B cell (primary cell): ENCODE results near the gene CFAP73. TPM values are rescaled to one million over a fixed set of nuclear protein-coding genes. Genes with fewer than 3 reads are reported as not detected.

ENCODE experiments used
- ATAC-seq: fragments of 200-7000 bp; cut with Tn5 transposase; one replicate; pipeline ENCODE4 v1.10.0; 2021; ENCODE audit warnings: low read depth, mild to moderate bottlenecking, moderate number of reproducible peaks, moderate library complexity
- CTCF ChIA-PET: fragments of 350-600 bp; sonication (Branson Sonifier 250); formaldehyde crosslinking; loops from one replicate; lab custom pipeline; 2021; ENCODE audit warnings: antibody characterized with exemption, inconsistent platforms; lab: Charles Lee
- POLR2A ChIA-PET: fragments of 350-600 bp; sonication (Branson Sonifier 250); formaldehyde crosslinking; loops from one replicate; lab custom pipeline; 2021; ENCODE audit warnings: antibody characterized with exemption; lab: Charles Lee
- DNase-seq: peaks from one replicate; pipeline ENCODE4 v3.0.0; 2013
- H2AFZ ChIP-seq: 2 replicates; pipeline ENCODE4 v1.6.1; 2012; ENCODE audit warnings: mild to moderate bottlenecking, low read depth, low read length; ENCODE audit not compliant: insufficient read depth, poor library complexity, severe bottlenecking
- H3K27ac ChIP-seq, 2 donors: 1 replicate in 1 of 2; 2 replicates in 1 of 2; pipeline ENCODE4 v1.5.1; 2012 to 2013; ENCODE audit warnings: low read length in 2 of 2, mild to moderate bottlenecking in 2 of 2, moderate library complexity in 1 of 2
- H3K27me3 ChIP-seq, 4 experiments: fragments of 200-600 bp in 1 of 4; sonication (generic) in 1 of 4; replicated peaks in 1 of 4; 1 replicate in 2 of 4; 2 replicates in 2 of 4; pipeline versions ENCODE4 v1.6.1 to v1.7.0; 2013 to 2016; ENCODE audit warnings: low read length in 3 of 4, mild to moderate bottlenecking in 2 of 4, mixed read lengths in 1 of 4, moderate library complexity in 1 of 4; ENCODE audit not compliant: insufficient read depth in 4 of 4, control insufficient read depth in 3 of 4; ENCODE audit errors: control extremely low read depth in 1 of 4
- H3K36me3 ChIP-seq, 2 experiments: replicated peaks in 1 of 2; 1 replicate in 1 of 2; 2 replicates in 1 of 2; pipeline versions ENCODE4 v1.6.1 to v1.7.1; 2013; ENCODE audit warnings: low read length in 1 of 2; ENCODE audit not compliant: insufficient read depth in 2 of 2, control insufficient read depth in 1 of 2; ENCODE audit errors: control extremely low read depth in 1 of 2, extremely low read depth in 1 of 2
- H3K4me1 ChIP-seq, 2 donors: fragments of 200-600 bp in 1 of 2; sonication (generic) in 1 of 2; 1 replicate in 1 of 2; 2 replicates in 1 of 2; pipeline versions ENCODE4 v1.5.1 to v1.6.1; 2013 to 2017; ENCODE audit warnings: low read length in 2 of 2; ENCODE audit not compliant: control insufficient read depth in 2 of 2, insufficient read depth in 2 of 2
- H3K4me2 ChIP-seq: replicated peaks from 2 replicates; pipeline ENCODE3; 2012; ENCODE audit warnings: mild to moderate bottlenecking, low read depth, low read length; ENCODE audit not compliant: poor library complexity, severe bottlenecking
- H3K4me3 ChIP-seq, 5 experiments: fragments of 200-600 bp in 1 of 5; sonication (generic) in 1 of 5; 1 replicate in 3 of 5; 2 replicates in 2 of 5; pipeline versions ENCODE4 v1.5.1 to v1.7.0; 2011 to 2016; ENCODE audit warnings: low read length in 4 of 5, mild to moderate bottlenecking in 4 of 5, low read depth in 2 of 5, control low read depth in 1 of 5, moderate library complexity in 1 of 5; ENCODE audit not compliant: insufficient read depth in 1 of 5; ENCODE audit errors: control extremely low read depth in 1 of 5, extremely low read depth in 1 of 5
- H3K79me2 ChIP-seq: fragments of 200-600 bp; sonication (generic); one replicate; pipeline ENCODE4 v1.6.0; 2016; ENCODE audit warnings: low read length; ENCODE audit not compliant: control insufficient read depth, insufficient read depth
- H3K9ac ChIP-seq: fragments of 200-600 bp; sonication (generic); 2 replicates; pipeline ENCODE4 v1.6.1; 2017; ENCODE audit warnings: mild to moderate bottlenecking, low read length, moderate library complexity
- H3K9me3 ChIP-seq, 3 donors: one replicate each; pipeline versions ENCODE4 v1.6.1 to v1.7.1; 2013; ENCODE audit warnings: low read length in 2 of 3; ENCODE audit not compliant: control insufficient read depth in 2 of 3, insufficient read depth in 1 of 3; ENCODE audit errors: control extremely low read depth in 1 of 3
- H4K20me1 ChIP-seq: 2 replicates; pipeline ENCODE4 v1.6.0; 2012; ENCODE audit warnings: mild to moderate bottlenecking, low read length; ENCODE audit not compliant: insufficient read depth, control insufficient read depth, poor library complexity, severe bottlenecking
- H3K27ac Mint-ChIP-seq: one replicate; pipeline ENCODE4 v1.8.0; 2021; ENCODE audit warnings: mixed read lengths
- H3K27me3 Mint-ChIP-seq: one replicate; pipeline ENCODE4 v1.8.0; 2021; ENCODE audit warnings: mixed read lengths
- H3K4me1 Mint-ChIP-seq: one replicate; pipeline ENCODE4 v1.8.0; 2021; ENCODE audit warnings: mixed read lengths
- H3K4me3 Mint-ChIP-seq: one replicate; pipeline ENCODE4 v1.8.0; 2021; ENCODE audit warnings: mixed read lengths
- H3K9me3 Mint-ChIP-seq: one replicate; pipeline ENCODE4 v1.8.0; 2022; ENCODE audit warnings: mixed read lengths; ENCODE audit not compliant: insufficient read depth
- CTCF ChIP-seq: fragments of 200-600 bp; IDR thresholded peaks from one replicate; pipeline ENCODE4 v1.8.0; 2022; ENCODE audit warnings: antibody characterized with exemption, mild to moderate bottlenecking
- EZH2 ChIP-seq: IDR thresholded peaks from 2 replicates; pipeline ENCODE4 v1.6.1; 2012; ENCODE audit warnings: borderline replicate concordance, low read depth, mild to moderate bottlenecking, moderate library complexity, low read length; ENCODE audit not compliant: insufficient read depth, poor library complexity, severe bottlenecking
- WGBS: methylation state at CpG from one replicate; pipeline ENCODE4 v1.1.5; 2013; ENCODE audit warnings: missing lambda C conversion rate; ENCODE audit not compliant: insufficient coverage; 5-methylcytosine and 5-hydroxymethylcytosine counted together
- intact Hi-C: fragments of 100-400 bp; cut with micrococcal nuclease; formaldehyde crosslinking; loops from one replicate; pipeline ENCODE4 v1.10.0; 2022
- polyA plus RNA-seq: library from polyadenylated mRNA; depleted of rRNA; stranded (reverse); fragments of >200 nt; gene quantifications from 2 replicates; pipeline ENCODE4 v1.2.3, GENCODE V29; 2012
- total RNA-seq, 2 donors: library from RNA; stranded (reverse); fragments of 120-200 nt in 1 of 2; gene quantifications; 1 replicate in 1 of 2; 2 replicates in 1 of 2; pipeline versions ENCODE4 v1.2.3 to v1.2.4, GENCODE V29; 2013 to 2022

Gene CFAP73
- total and polyA plus RNA-seq, 2 donors (not counting 1 experiment from before 2014, with no cell fraction given), result 0.13 to 5.1 TPM

GRCh38 chr12:113152196-113152834 is 2.8 kb downstream of the CFAP73 start:
- no peaks in the 10 kb centered on the region for H3K36me3 ChIP-seq
- peaks cover 4% of the 10 kb centered on the region for H4K20me1 ChIP-seq
- peak overlapping the region; percentile 1 to 61 (median 56) for H3K4me3 ChIP-seq
- intact Hi-C loops, result loop anchor here (5.0 to 10.0 kb wide), 2 partner anchors 55 to 248 kb away; partner anchors contain the start of gene OAS1
- Mint-ChIP-seq H3K4me3 (peak overlapping the region; percentile 88), H3K9me3 (peaks cover 2% of the 10 kb centered on the region), H3K4me1 (peaks cover 26% of the 10 kb centered on the region), H3K27ac (peak overlapping the region; percentile 27), H3K27me3 (peaks cover 6% of the 10 kb centered on the region)
- H2AFZ ChIP-seq, result peak overlapping the region; percentile 80
- ATAC-seq (no peak), DNase-seq (peak; percentile 19)
- peaks cover 0 to under 1% (median 0%) of the 10 kb centered on the region in 3 donors for H3K9me3 ChIP-seq
- H3K4me2 ChIP-seq, result peak overlapping the region; percentile 99
- 40% methylated on average over 4 of the region's 9 CpGs for WGBS
- peaks cover 0 to 25% (median 8%) of the 10 kb centered on the region in 4 experiments for H3K27me3 ChIP-seq
- ChIA-PET POLR2A (interaction anchor here (0.6 to 1.2 kb wide), 6 partner anchors 7 to 69 kb away, joined by 3 to 4 read pairs (median 3); partner anchors contain the start of gene TPCN1), CTCF (interaction anchor here (0.8 to 7.4 kb wide), 21 partner anchors 8 to 252 kb away, joined by 3 to 73 read pairs (median 6); partner anchors contain the start of genes DTX1 and RASAL1)
- H3K4me1 ChIP-seq, result peaks cover 15 to 32% of the 10 kb centered on the region in 2 donors
- TF ChIP-seq CTCF, result no peak
- TF ChIP-seq EZH2, result no peak
- peak overlapping the region; percentile 62 for H3K9ac ChIP-seq
- peaks cover 6% of the 10 kb centered on the region for H3K79me2 ChIP-seq
- no peak overlapping the region for H3K27ac ChIP-seq
